Ishikawa (cell line): ENCODE results near the gene EPHA2.

Experiments
- CEBPB ChIP-seq: IDR thresholded peaks from 2 replicates; pipeline ENCODE4 v1.6.1; 2012
- CREB1 ChIP-seq: IDR thresholded peaks from 2 replicates; pipeline ENCODE4 v1.6.1; 2012; ENCODE audit warnings: low read depth
- EGR1 ChIP-seq: IDR thresholded peaks from 2 replicates; pipeline ENCODE4 v1.6.1; 2012
- EP300 ChIP-seq: IDR thresholded peaks from 2 replicates; pipeline ENCODE4 v1.6.1; 2012; ENCODE audit warnings: borderline replicate concordance
- FOXM1 ChIP-seq: IDR thresholded peaks from 2 replicates; pipeline ENCODE4 v1.6.1; 2012; ENCODE audit warnings: low read depth, borderline replicate concordance
- MAX ChIP-seq: IDR thresholded peaks from 2 replicates; pipeline ENCODE4 v1.6.1; 2012
- NFIC ChIP-seq: IDR thresholded peaks from 2 replicates; pipeline ENCODE4 v1.6.1; 2012
- RAD21 ChIP-seq: IDR thresholded peaks from 2 replicates; pipeline ENCODE4 v1.6.1; 2012; ENCODE audit warnings: low read depth
- REST ChIP-seq: IDR thresholded peaks from 2 replicates; pipeline ENCODE4 v1.6.1; 2012; ENCODE audit warnings: low read depth, mild to moderate bottlenecking
- TAF1 ChIP-seq: IDR thresholded peaks from 2 replicates; pipeline ENCODE4 v1.6.1; 2012; ENCODE audit warnings: low read depth, mild to moderate bottlenecking
- TCF12 ChIP-seq: IDR thresholded peaks from 2 replicates; pipeline ENCODE4 v1.6.1; 2012; ENCODE audit warnings: low read depth
- TEAD4 ChIP-seq: IDR thresholded peaks from 2 replicates; pipeline ENCODE4 v1.6.1; 2012
- USF1 ChIP-seq: IDR thresholded peaks from 2 replicates; pipeline ENCODE4 v1.6.1; 2012
- YY1 ChIP-seq: IDR thresholded peaks from 2 replicates; pipeline ENCODE4 v1.6.1; 2012; ENCODE audit warnings: low read depth
- ZBTB7A ChIP-seq: IDR thresholded peaks from 2 replicates; pipeline ENCODE4 v1.6.1; 2012; ENCODE audit warnings: low read depth

Gene EPHA2

GRCh38 chr1:16110884-16111283 lies 45.0 kb downstream of the EPHA2 start:
- TF ChIP-seq EGR1 = no peak
- no peak for TF ChIP-seq YY1

GRCh38 chr1:16110456-16110855 lies 45.4 kb downstream of the EPHA2 start:
- no peak for TF ChIP-seq MAX
- TF ChIP-seq NFIC = no peak
- TF ChIP-seq YY1 = no peak
- no peak for TF ChIP-seq RAD21
- no peak for TF ChIP-seq EGR1
- no peak for TF ChIP-seq FOXM1
- TF ChIP-seq TCF12 = no peak
- TF ChIP-seq REST = no peak
- TF ChIP-seq TAF1 = no peak
- no peak for TF ChIP-seq CEBPB
- no peak for TF ChIP-seq USF1
- no peak for TF ChIP-seq CREB1
- no peak for TF ChIP-seq EP300
- TF ChIP-seq ZBTB7A = no peak

- no peak for TF ChIP-seq ZBTB7A
- no peak for TF ChIP-seq TAF1
- no peak for TF ChIP-seq MAX
- no peak for TF ChIP-seq RAD21
- TF ChIP-seq NFIC = no peak
- TF ChIP-seq EGR1 = no peak
- TF ChIP-seq USF1 = no peak
- TF ChIP-seq CEBPB = no peak
- TF ChIP-seq YY1 = no peak
- no peak for TF ChIP-seq CREB1
- no peak for TF ChIP-seq TCF12
- no peak for TF ChIP-seq REST
- TF ChIP-seq EP300 = no peak
- no peak for TF ChIP-seq TEAD4
- no peak for TF ChIP-seq FOXM1
Measured at GRCh38 chr1:16109571-16109970, 46.3 kb downstream of the EPHA2 start.

- TF ChIP-seq EP300 = no peak
- no peak for TF ChIP-seq USF1
- no peak for TF ChIP-seq RAD21
- no peak for TF ChIP-seq YY1
- TF ChIP-seq CREB1 = no peak
- no peak for TF ChIP-seq TEAD4
- TF ChIP-seq NFIC = no peak
- no peak for TF ChIP-seq TCF12
- no peak for TF ChIP-seq TAF1
- no peak for TF ChIP-seq REST
- no peak for TF ChIP-seq CEBPB
- TF ChIP-seq ZBTB7A = no peak
Measured at GRCh38 chr1:16101623-16102022, 54.2 kb downstream of the EPHA2 start.
